ENCODE data around the gene TSPEAR.

DNA sequence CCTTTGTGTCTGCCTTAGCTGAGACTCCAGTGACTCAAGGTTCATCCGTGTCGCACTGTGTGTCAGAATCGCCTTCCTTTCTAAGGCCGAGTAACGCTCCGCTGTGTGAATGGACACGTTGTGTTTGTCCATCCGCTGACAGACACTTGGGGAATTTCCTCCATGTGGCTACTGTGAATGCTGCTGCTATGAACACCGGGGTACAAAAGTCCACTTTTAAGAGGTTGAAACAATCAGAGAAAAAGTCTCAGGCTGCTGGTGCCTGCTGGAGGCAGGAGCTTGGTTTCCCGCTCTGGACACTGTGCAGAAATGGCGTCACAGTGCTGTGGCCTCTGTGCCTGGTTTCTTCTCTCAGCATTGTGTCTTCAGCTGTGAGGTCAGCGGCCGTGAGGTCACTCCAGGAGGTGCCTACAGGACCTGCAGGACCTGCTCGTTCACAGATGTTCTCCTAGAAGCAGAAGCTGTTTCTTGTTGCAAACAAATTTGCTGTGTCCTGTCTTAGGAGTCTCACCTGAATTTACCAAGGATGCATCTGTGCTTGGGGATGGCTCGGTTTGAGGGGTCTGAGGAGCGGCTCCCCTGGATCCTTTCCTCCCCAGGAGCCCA, 205.6 kb downstream of the TSPEAR start:
- TF ChIP-seq, protein P1, sequence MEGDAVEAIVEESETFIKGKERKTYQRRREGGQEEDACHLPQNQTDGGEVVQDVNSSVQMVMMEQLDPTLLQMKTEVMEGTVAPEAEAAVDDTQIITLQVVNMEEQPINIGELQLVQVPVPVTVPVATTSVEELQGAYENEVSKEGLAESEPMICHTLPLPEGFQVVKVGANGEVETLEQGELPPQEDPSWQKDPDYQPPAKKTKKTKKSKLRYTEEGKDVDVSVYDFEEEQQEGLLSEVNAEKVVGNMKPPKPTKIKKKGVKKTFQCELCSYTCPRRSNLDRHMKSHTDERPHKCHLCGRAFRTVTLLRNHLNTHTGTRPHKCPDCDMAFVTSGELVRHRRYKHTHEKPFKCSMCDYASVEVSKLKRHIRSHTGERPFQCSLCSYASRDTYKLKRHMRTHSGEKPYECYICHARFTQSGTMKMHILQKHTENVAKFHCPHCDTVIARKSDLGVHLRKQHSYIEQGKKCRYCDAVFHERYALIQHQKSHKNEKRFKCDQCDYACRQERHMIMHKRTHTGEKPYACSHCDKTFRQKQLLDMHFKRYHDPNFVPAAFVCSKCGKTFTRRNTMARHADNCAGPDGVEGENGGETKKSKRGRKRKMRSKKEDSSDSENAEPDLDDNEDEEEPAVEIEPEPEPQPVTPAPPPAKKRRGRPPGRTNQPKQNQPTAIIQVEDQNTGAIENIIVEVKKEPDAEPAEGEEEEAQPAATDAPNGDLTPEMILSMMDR (conservative IDR thresholded peaks at IDR 0.05; ENCODE audit: low read length) = no peak
- TF ChIP-seq EZH2phosphoT487 (IDR thresholded peaks at IDR 0.05; ENCODE audit: borderline replicate concordance, low read depth, low read length) = no peak

Data from OCI-LY7 (cell line).